GM12865 (cell line): Measurements from ENCODE around the gene CDK4.
A peak's percentile ranks its signal among the peaks of the same experiment; 100 is the strongest.

ENCODE experiments used
- DNase-seq: peaks from one replicate; pipeline ENCODE4 v3.0.0; 2010; ENCODE audit warnings: low read depth
- H3K4me3 ChIP-seq: 2 replicates; pipeline ENCODE4 v1.5.1; 2011; ENCODE audit warnings: mild to moderate bottlenecking, low read depth, low read length, control low read depth
- CTCF ChIP-seq: IDR thresholded peaks from 2 replicates; pipeline ENCODE4 v1.5.1; 2011; ENCODE audit warnings: low read length, control low read depth, low read depth, inconsistent platforms; ENCODE audit not compliant: insufficient read depth; ENCODE audit errors: missing control alignments

CDK4 gene

GRCh38 chr12:57744194-57744776 lies 7.8 kb downstream of the CDK4 start:
- DNase-seq, result peak; percentile 75
- H3K4me3 ChIP-seq, result peak overlapping the region; percentile 77
- no peak for TF ChIP-seq CTCF

- DNase-seq, result no peak
- H3K4me3 ChIP-seq, result peak overlapping the region; percentile 77; the same call in 1 of the 2 replicates
- no peak for TF ChIP-seq CTCF
These were observed 8.3 kb downstream of the CDK4 start for GRCh38 chr12:57743769-57744168.

GRCh38 chr12:57741844-57742738 lies 10.0 kb downstream of the CDK4 start:
- DNase-seq, result peak; percentile 87
- H3K4me3 ChIP-seq, result peak overlapping the region; percentile 84
- TF ChIP-seq CTCF, result peak; percentile 67

- peak overlapping the region; percentile 84 for H3K4me3 ChIP-seq
- DNase-seq, result no peak
- no peak for TF ChIP-seq CTCF
These were observed 10.7 kb downstream of the CDK4 start for GRCh38 chr12:57741413-57741789.

- TF ChIP-seq CTCF, result no peak
- DNase-seq, result peak; percentile 85
- peak overlapping the region; percentile 84 for H3K4me3 ChIP-seq
These were observed 11.3 kb downstream of the CDK4 start for GRCh38 chr12:57740656-57741412.

GRCh38 chr12:57739914-57740538 lies 12.1 kb downstream of the CDK4 start:
- TF ChIP-seq CTCF, result no peak
- DNase-seq, result no peak
- H3K4me3 ChIP-seq, result no peak overlapping the region; the same call in 1 of the 2 replicates
